Activated CD4-positive, alpha-beta T cell treated with anti-CD3 and anti-CD28 coated beads for 48 hours (primary cell): ENCODE data around the gene LTBP1.

ENCODE experiments used
- DNase-seq: peaks from one replicate; pipeline ENCODE4 v3.0.0-alpha.2; 2020

Gene LTBP1

GRCh38 chr2:33014268-33014667 is 67.5 kb downstream of the LTBP1 start:
- DNase-seq = no peak

DNA sequence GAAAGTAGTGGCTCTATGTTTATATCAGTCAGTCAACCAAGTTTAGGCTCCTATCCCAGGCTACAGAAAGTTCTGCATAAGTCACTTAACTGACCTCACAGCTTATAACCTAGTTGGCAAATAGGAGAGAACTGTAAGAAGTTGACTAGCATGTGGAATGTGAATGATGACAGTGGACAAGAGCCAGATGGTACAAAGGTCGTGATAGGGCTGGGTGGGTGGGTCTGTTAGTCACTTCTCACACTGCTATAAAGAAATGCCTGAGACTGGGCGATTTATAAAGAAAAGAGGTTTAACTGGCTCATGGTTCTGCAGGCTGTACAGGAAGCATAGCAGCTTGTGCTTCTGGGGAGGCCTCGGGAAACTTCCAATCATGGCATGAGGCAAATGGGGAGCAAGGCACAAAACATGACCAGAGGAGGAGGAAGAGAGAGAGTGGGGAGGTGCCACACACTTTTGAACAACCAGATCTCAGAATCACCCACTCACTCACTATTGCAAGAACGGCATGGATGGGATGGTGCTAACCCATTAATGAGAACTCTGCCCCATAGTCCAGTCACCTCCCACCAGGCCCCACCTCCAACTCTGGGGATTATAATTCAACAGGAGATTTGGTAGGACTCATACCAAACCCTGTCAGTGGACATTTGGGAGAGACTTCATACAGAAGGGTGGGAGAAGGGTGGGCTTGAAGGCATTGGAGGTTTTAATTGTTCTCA is 68.8 kb downstream of the LTBP1 start:
- no peak for DNase-seq

- no peak for DNase-seq
Observed at GRCh38 chr2:33018271-33018670, 71.5 kb downstream of the LTBP1 start.

- no peak for DNase-seq
Observed at GRCh38 chr2:33019796-33020195, 73.0 kb downstream of the LTBP1 start.

GRCh38 chr2:33020883-33021282 is 74.1 kb downstream of the LTBP1 start:
- no peak for DNase-seq

- DNase-seq = no peak
Observed at GRCh38 chr2:33021542-33022227, 74.9 kb downstream of the LTBP1 start.

GRCh38 chr2:33022395-33022985 is 75.7 kb downstream of the LTBP1 start:
- no peak for DNase-seq

GRCh38 chr2:33022989-33023727 is 76.4 kb downstream of the LTBP1 start:
- no peak for DNase-seq

DNA sequence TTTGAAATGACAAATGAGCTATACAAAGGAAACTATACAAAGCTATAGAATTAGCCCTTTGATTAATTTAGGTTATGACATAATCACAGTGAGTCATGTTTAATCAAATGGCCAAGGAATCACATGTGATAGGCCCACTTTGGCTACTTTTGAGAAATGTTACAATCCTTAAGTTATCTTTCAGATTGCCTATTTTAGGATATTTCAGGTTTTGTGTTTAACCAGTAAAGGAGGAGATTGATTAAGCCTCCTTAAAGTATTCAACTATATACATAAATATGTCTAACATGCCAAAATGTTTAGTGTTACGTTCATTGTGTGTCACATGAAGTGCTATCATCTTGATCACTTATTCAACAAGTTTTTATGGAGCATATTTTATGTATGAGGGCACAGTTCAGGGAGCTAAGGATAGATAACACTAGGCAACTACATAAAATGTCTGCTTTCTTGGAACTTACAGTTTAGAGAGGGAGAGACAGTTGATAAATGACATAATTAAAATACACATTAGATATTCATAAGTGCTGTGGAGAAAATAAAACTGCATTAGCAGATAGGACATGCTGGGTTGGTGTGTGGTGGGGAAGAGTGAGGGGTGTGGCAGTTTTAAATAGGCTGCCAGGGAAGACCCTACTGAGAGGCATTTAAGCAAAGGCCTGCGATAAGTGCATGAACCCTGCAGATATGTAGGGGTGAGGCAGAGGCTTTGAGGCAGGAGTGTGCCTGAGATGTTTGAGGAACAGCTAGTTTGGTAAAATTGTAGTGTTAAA is 77.2 kb downstream of the LTBP1 start:
- no peak for DNase-seq

GRCh38 chr2:33024758-33025157 is 78.0 kb downstream of the LTBP1 start:
- no peak for DNase-seq

GRCh38 chr2:33029459-33029858 is 82.7 kb downstream of the LTBP1 start:
- DNase-seq = no peak

DNA sequence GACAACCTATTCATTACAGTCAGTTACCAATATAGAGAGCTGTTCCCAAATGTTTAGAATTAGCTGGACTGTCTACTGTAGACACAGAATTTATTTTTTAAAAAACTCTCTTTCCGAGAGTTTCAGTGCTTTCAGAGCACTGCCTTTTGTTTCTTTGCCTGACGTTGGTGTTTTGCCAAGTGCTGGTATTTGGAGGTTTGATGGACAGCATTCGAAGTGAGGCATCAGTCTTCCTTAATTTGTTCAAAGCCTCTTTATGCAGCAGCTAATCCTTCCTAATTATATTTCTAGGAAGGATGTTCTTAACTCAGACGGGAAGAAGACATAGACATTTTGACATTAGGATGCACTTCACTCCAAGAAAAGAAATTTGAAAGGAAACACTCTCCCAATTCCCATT is 83.2 kb downstream of the LTBP1 start:
- no peak for DNase-seq

DNA sequence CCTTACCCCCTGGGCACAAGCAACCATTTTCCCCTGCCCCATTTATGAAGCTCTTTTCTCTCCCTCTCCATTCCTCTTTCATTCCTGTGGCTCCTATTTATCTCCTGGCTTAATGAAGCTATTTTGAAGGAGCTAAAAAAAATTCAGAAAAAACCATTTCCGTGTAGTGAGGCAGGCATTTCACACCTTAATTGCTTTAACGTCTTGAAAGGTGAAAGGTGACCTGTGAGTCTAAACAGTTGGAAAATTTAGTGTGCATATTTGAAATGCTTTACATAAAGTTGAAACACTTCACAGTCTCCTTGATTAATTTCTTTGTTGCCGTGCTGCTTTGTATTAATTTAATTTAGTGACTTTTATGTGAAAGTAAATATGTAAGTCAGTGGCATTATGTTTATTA is 83.6 kb downstream of the LTBP1 start:
- no peak for DNase-seq

DNA sequence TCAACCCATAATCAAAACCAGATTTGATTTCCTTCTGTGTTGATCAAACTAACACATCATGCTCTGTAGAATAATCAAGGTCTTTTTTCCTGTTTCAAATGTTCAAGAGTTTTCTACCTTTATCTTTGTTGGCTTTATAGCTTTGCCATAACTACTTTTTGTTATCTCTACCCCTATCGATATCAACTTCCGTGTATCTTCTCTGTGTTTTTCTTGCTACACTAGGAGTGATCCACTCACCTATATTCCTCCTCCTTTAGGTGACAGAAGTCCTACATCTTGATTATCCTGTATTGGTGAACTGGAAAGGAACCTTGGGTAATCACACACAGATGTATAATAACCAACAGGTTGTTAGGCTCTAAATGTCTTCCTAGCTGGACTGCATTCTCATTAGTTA is 85.5 kb downstream of the LTBP1 start:
- no peak for DNase-seq

DNA sequence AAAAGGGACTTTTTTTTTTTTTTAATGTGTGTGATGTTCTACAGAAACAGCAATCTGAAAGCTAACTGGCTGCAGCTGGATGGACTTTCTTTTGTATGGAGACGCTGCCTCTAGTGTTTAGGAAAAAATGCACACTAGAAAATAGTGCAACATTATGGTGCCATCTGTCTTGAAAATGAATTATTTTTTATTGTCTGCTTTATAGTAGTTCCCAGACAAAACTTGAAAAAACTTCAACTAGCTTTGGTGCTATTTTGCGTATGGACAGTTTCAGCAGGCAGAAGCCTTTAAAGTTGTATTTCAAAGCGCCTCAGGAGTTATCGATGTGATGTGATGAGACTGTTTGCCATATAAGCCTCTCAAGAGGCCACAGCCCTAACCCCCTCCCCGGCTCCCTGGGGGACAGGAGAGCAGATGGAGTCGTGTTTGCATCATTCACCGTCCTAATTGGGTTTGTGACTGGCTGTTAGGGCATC is 86.9 kb downstream of the LTBP1 start:
- no peak for DNase-seq

DNA sequence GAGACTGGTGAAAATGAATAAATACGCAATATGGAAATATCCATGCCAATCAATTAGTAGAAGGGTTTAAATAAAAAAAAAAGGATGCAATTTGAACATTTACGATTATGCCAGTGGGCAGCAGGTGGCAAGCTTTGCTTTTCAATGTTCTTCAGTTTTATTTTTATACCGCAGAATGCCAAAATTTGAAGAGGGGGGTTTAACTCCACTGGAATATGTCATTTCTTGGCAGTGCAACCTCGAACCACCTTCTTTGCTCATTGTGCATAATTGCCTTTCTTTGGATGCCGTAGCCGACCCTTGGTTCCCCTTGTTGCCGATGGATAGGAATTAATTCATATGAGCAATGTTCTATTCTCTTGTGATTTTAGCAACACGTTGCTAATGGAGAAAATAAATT is 88.0 kb downstream of the LTBP1 start:
- no peak for DNase-seq

DNA sequence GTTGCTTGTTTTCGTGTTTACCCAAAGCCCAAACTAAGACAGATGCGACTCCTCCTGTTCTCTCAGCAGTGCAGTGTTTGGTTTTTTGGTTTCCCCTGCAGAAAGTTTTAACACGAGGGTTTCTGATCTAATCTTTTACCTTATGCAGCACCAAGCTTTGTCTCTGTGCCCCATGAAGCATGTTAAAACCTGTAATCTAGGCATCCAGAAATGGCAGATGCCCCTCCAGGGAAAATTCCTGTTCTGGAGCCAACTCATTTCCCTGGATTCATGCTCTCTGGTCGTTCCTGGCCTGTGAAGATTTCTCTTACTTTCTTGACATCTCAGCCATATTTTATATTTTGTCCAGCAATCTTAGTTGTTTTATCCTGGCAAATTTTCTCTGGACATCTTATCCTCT is 91.5 kb downstream of the LTBP1 start:
- DNase-seq = no peak

DNA sequence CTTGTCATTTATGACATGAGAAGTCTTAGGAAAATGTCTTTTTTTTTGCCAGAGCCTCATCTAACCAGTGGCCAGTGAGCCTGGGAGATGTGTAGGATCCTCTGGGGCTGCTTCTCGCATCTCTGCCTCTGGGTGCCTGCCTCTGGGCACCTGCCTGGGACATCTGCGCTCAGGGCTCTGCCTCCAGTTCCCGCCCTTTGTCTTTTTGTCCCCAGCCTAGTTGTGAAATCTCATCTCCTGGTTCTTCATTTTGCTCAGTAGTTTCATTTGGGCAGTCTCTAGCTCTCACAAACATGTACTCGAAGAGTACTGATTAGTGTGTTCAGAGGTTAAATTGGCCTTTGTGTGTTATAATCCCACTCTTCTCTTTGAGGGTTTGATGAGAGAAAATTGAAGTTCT is 92.0 kb downstream of the LTBP1 start:
- DNase-seq = no peak

DNA sequence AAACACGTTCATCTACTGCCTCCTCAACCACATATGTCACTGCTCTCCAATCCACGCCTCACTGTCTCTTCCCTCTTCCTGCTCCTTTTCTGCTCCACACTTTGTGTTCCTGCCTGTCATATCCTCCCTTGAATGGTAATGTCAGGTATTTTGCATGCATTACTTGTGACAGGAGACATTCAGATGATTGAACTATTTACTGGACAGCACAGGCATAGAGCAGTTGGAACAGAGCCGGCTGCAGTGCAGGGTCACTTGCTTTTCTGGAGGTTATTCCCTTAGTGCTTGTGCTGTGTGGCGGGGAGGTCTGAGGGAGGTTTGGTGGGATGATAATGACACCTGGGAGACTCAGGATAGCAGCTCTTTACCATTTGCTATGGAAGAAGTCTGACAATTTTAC is 93.8 kb downstream of the LTBP1 start:
- no peak for DNase-seq

DNA sequence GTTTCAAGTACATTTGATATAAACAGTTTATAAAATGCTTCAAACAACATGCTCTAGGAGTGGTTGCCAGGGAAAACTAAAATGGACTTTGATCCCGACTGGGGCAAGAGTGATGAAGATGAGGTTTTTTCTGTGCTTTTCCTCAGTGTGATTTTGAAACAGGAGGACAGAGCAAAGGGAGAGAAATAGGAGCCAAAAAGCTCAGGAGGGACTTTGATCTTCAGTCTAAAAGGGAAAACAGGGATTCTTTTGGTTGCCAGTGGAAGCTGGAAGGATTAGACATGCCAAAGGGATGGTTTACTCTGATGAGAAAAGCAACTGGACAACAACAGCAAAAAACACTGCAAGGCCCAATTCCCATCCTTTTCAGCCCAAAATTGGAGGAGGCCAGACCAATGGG is 95.5 kb downstream of the LTBP1 start:
- no peak for DNase-seq

- DNase-seq = no peak
Observed at GRCh38 chr2:33042819-33043218, 96.1 kb downstream of the LTBP1 start.

- DNase-seq = no peak
Observed at GRCh38 chr2:33047939-33048338, 101.2 kb downstream of the LTBP1 start.
